Measurements from ENCODE around the gene BCL2L12. TPM values are rescaled to one million over a fixed set of nuclear protein-coding genes. Genes with fewer than 3 reads are reported as not detected.

Gene BCL2L12
- total and polyA plus RNA-seq, 12 donors: 3.3 to 16.3 (median 9.9) TPM

DNA sequence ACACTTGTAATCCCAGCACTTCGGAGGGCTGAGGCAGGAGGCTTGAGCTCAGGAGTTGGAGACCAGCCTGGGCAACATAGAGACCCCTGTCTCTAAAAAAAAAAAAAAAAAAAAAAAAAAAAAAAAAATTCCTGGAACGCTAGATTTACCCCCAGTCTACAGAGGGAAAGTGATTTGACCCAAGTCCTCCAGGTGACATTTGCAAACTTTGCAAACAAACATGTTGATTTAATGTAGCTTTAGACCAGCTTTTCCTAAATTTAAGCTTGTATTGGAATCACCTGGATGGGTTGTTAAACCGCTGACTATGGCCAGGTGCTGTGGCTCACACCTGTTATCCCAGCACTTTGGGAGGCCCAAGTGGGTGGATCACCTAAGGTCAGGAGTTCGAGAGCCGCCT, 33.6 kb downstream of the BCL2L12 start:
- H3K27ac ChIP-seq: no peak overlapping the region
- no peaks in the 10 kb centered on the region for H3K4me1 ChIP-seq (replicated peaks in 1 of 2)
- TF ChIP-seq POLR2A (IDR thresholded peaks at IDR 0.05): no peak
- TF ChIP-seq, protein P1, sequence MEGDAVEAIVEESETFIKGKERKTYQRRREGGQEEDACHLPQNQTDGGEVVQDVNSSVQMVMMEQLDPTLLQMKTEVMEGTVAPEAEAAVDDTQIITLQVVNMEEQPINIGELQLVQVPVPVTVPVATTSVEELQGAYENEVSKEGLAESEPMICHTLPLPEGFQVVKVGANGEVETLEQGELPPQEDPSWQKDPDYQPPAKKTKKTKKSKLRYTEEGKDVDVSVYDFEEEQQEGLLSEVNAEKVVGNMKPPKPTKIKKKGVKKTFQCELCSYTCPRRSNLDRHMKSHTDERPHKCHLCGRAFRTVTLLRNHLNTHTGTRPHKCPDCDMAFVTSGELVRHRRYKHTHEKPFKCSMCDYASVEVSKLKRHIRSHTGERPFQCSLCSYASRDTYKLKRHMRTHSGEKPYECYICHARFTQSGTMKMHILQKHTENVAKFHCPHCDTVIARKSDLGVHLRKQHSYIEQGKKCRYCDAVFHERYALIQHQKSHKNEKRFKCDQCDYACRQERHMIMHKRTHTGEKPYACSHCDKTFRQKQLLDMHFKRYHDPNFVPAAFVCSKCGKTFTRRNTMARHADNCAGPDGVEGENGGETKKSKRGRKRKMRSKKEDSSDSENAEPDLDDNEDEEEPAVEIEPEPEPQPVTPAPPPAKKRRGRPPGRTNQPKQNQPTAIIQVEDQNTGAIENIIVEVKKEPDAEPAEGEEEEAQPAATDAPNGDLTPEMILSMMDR (IDR thresholded peaks at IDR 0.05): no peak
- no peaks in the 10 kb centered on the region for H3K27me3 ChIP-seq
- intact Hi-C loops (cut with DNase I): no loop called here
- no peak for DNase-seq
- WGBS, 4 donors: 93 to 96% (median 94%) methylated on average over 5 of the region's 5 CpGs
- no peaks in the 10 kb centered on the region for H3K9me3 ChIP-seq (replicated peaks in 1 of 3)
- no peaks in the 10 kb centered on the region for H3K36me3 ChIP-seq (replicated peaks in 1 of 2)
- no peak overlapping the region for H3K4me3 ChIP-seq

DNA sequence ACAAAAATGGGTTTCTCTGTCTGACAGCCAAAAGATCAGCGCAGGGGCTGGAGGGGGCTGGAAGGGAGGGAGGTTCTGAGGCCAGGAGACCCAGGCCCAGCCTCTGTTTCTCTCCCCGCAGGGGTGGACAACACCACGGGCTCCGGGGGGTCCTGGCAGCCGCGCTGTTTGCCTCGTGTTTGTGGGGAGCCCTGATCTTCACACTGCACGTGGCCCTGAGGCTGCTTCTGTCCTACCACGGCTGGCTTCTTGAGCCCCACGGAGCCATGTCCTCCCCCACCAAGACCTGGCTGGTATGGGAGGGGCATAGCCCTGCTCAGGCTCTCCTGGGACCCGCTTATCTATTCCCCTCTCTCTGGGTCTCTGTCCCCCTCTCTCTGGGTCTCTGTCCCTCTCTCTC, 34.8 kb downstream of the BCL2L12 start:
- Histone ChIP-seq H3K9me3 (replicated peaks in 1 of 3) (no peaks in the 10 kb centered on the region), H3K27ac (no peak overlapping the region), H3K36me3 (replicated peaks in 1 of 2) (no peaks in the 10 kb centered on the region), H3K4me1 (replicated peaks in 1 of 2) (no peaks in the 10 kb centered on the region), H3K27me3 (no peaks in the 10 kb centered on the region), H3K4me3 (no peak overlapping the region)
- intact Hi-C loops (cut with DNase I): no loop called here
- WGBS, 4 donors: 54 to 73% (median 71%) methylated on average over 6 to 11 of the region's 11 CpGs
- no peak for DNase-seq
- TF ChIP-seq POLR2A (IDR thresholded peaks at IDR 0.05): no peak
- TF ChIP-seq, protein P1 (IDR thresholded peaks at IDR 0.05): no peak

DNA sequence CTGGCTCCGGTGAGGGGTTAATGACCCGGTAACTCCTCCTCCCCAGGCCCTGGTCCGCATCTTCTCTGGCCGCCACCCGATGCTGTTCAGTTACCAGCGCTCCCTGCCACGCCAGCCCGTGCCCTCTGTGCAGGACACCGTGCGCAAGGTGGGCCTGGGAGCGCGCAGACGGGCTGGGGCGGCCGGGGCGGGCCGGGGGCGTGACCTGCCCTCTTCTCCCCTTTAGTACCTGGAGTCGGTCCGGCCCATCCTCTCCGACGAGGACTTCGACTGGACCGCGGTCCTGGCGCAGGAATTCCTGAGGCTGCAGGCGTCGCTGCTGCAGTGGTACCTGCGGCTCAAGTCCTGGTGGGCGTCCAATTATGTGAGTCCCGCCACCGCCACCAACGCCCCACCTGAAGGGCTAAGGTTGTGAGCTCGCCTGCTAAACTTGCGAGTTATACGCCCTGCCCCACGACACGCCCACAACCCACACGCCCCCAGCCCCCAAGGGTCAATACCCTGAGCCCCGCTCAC, 35.6 kb downstream of the BCL2L12 start:
- H3K9me3 ChIP-seq (replicated peaks in 1 of 3): no peaks in the 10 kb centered on the region
- H3K4me1 ChIP-seq (replicated peaks in 1 of 2): no peaks in the 10 kb centered on the region
- no peak overlapping the region for H3K4me3 ChIP-seq
- H3K36me3 ChIP-seq (replicated peaks in 1 of 2): no peaks in the 10 kb centered on the region
- WGBS, 4 donors: 37 to 72% (median 63%) methylated on average over 20 to 40 of the region's 40 CpGs
- no peak overlapping the region for H3K27ac ChIP-seq
- H3K27me3 ChIP-seq: no peaks in the 10 kb centered on the region
- TF ChIP-seq, protein P1 (IDR thresholded peaks at IDR 0.05): no peak
- no peak for TF ChIP-seq POLR2A (IDR thresholded peaks at IDR 0.05)
- no peak for DNase-seq
- intact Hi-C loops (cut with DNase I): no loop called here

DNA sequence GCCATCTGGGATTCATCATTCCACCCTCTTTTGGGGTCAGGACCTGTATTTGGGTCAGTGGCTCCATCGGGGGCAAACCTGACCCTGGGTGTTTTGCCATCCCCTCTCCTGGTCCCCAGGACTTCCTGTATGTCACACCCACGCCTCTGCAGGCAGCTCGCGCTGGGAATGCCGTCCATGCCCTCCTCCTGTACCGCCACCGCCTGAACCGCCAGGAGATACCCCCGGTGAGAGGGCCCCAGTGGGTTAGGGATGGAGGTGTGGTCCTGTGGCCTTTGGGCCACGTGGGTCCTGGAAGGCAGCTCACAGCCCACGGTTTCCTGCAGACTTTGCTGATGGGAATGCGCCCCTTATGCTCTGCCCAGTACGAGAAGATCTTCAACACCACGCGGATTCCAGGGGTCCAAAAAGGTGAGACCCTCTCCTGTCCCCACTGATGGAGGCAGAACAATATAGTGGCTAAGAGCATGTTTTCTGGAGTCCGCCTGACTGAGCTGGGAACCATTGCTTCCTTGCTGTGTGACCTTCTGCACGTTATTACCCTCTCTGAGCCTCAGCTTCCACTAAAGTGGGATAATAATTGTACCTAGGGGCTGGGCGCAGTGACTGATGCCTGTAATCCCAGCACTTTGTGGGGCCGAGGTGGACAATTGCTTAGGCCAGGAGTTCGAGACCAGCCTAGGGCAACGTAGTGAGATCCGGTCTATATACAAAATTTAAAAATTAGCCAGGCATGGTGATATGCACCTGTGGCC, 39.3 kb downstream of the BCL2L12 start:
- TF ChIP-seq, protein P1 (IDR thresholded peaks at IDR 0.05): no peak
- no peak for TF ChIP-seq POLR2A (IDR thresholded peaks at IDR 0.05)
- Histone ChIP-seq H3K27ac (no peak overlapping the region), H3K4me3 (no peak overlapping the region), H3K27me3 (no peaks in the 10 kb centered on the region), H3K36me3 (replicated peaks in 1 of 2) (no peaks in the 10 kb centered on the region), H3K9me3 (replicated peaks in 1 of 3) (no peaks in the 10 kb centered on the region), H3K4me1 (replicated peaks in 1 of 2) (no peaks in the 10 kb centered on the region)
- DNase-seq: no peak
- intact Hi-C loops (cut with DNase I): no loop called here
- 84 to 91% (median 87%) methylated on average over 7 to 22 of the region's 22 CpGs for WGBS, 4 donors

All from adrenal gland (tissue), 12 donors.